Suprapubic skin (tissue), 4 donors: Measurements from ENCODE around the gene PRICKLE3. TPM values are rescaled to one million over a fixed set of nuclear protein-coding genes. Genes with fewer than 3 reads are reported as not detected.

Experiments
- DNase-seq, 2 donors: peaks; one replicate each; pipeline ENCODE4 v3.0.0-alpha.2; 2019; ENCODE audit warnings: low spot score in 2 of 2
- H3K27ac ChIP-seq: fragments of 200-600 bp; sonication (generic); one replicate; pipeline ENCODE4 v1.5.1; 2019
- H3K27me3 ChIP-seq: fragments of 200-600 bp; sonication (generic); one replicate; pipeline ENCODE4 v1.5.1; 2019
- H3K36me3 ChIP-seq: fragments of 200-600 bp; sonication (generic); one replicate; pipeline ENCODE4 v1.5.1; 2019
- H3K4me1 ChIP-seq: fragments of 200-600 bp; sonication (generic); one replicate; pipeline ENCODE4 v1.5.1; 2019
- H3K4me3 ChIP-seq: fragments of 200-600 bp; sonication (generic); one replicate; pipeline ENCODE4 v1.5.1; 2019; ENCODE audit warnings: mild to moderate bottlenecking
- H3K9me3 ChIP-seq: fragments of 200-600 bp; sonication (generic); one replicate; pipeline ENCODE4 v1.5.1; 2019
- CTCF ChIP-seq, 2 donors: fragments of 200-600 bp in 1 of 2; fragments of 450-650 bp in 1 of 2; sonication (generic) in 1 of 2; IDR thresholded peaks; one replicate each; pipeline ENCODE4 v1.5.1; 2016 to 2019; ENCODE audit warnings: antibody characterized with exemption in 2 of 2, mild to moderate bottlenecking in 1 of 2, moderate library complexity in 1 of 2
- EP300 ChIP-seq: sonication (generic); formaldehyde crosslinking; IDR thresholded peaks from one replicate; pipeline ENCODE4 v1.6.1; 2017; ENCODE audit warnings: antibody characterized with exemption
- POLR2A ChIP-seq, 2 donors: fragments of 450-650 bp; IDR thresholded peaks; one replicate each; pipeline ENCODE4 v1.6.1; 2017; ENCODE audit warnings: antibody characterized with exemption in 2 of 2, mild to moderate bottlenecking in 2 of 2, moderate library complexity in 2 of 2
- POLR2AphosphoS5 ChIP-seq, 3 donors: sonication (generic); formaldehyde crosslinking; IDR thresholded peaks; one replicate each; pipeline ENCODE4 v1.6.1; 2017; ENCODE audit warnings: antibody characterized with exemption in 3 of 3
- WGBS: methylation state at CpG from one replicate; pipeline ENCODE4 v1.1.5; 2018; 5-methylcytosine and 5-hydroxymethylcytosine counted together
- total RNA-seq, 4 donors: library from RNA; depleted of rRNA; stranded (reverse); fragments of >200 nt; gene quantifications; one replicate each; pipeline ENCODE4 v1.1.0, GENCODE V29; 2016

The PRICKLE3 gene
- total RNA-seq, 4 donors from 2014 or later: 20.8 to 47.9 (median 31.1) TPM

- Histone ChIP-seq H3K4me3 (peak overlapping the region; percentile 49), H3K4me1 (peaks cover 33% of the 10 kb centered on the region), H3K27ac (peak overlapping the region; percentile 93), H3K36me3 (no peaks in the 10 kb centered on the region), H3K27me3 (no peaks in the 10 kb centered on the region), H3K9me3 (no peaks in the 10 kb centered on the region)
- 42% methylated on average over 50 of the region's 69 CpGs for WGBS
- TF ChIP-seq CTCF (IDR thresholded peaks at IDR 0.05) (peak; percentile 60 to 87), POLR2A (IDR thresholded peaks at IDR 0.05) (peak in 1 of 2 donors; percentile 5), POLR2AphosphoS5 (IDR thresholded peaks at IDR 0.05) (no peak), EP300 (no peak)
- DNase-seq: peak; percentile 91 to 92
Measured at GRCh38 chrX:49163555-49164419, 22.4 kb downstream of the PRICKLE3 start.

DNA sequence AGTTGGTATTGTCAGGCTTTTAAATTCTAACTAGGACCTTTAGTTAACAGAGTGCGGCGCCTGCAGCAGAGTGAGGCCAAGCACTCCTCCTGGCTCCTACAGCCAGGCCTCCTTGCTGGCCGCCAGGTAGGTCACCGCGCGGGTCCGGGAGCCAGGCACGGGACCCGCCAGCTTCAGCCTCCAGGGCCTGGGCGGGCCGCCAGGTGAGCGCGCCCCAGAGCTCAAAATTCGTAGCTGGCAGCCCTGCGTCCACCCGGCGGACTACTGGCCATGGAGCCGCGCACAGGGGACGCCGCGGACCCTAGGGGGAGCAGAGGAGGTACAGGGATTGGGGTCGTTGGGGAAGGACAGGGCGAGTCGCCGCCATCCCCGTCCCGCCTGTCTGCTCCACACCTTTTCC, 23.6 kb downstream of the PRICKLE3 start, which contains the start of gene MAGIX:
Gene MAGIX (plus strand): TSS at position 139 of the 400 bp plus-strand sequence. CDS start 132 bp downstream, at position 271.
- Histone ChIP-seq H3K9me3 (no peaks in the 10 kb centered on the region), H3K4me3 (peak within 1 kb of the TSS; percentile 49), H3K27me3 (no peaks in the 10 kb centered on the region), H3K4me1 (peaks cover 27% of the 10 kb centered on the region), H3K27ac (peak within 1 kb of the TSS; percentile 93), H3K36me3 (no peaks in the 10 kb centered on the region)
- TF ChIP-seq POLR2AphosphoS5 (IDR thresholded peaks at IDR 0.05): no peak
- no peak for TF ChIP-seq POLR2A (IDR thresholded peaks at IDR 0.05)
- no peak for TF ChIP-seq CTCF (IDR thresholded peaks at IDR 0.05)
- DNase-seq: no peak
- WGBS: 63% methylated on average over 7 of the region's 28 CpGs

DNA sequence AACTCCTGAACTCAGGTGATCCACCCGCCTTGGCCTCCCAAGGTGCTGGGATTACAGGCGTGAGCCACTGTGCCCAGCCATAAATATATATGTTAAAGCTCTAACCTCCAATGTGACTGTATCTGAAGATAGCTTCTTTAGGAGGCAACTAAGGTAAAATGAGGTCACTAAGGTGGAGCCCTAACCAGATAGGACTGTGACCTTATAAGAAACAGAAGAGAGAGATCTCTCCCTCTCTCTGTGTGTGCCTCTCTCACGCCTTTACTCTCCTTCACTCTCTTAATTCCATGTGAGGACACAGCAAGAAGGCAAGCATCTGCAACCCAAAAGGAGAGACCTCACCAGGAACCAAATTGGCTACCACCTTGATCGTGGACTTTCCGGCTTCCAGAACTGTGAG, 24.5 kb downstream of the PRICKLE3 start:
- no peak overlapping the region for H3K27ac ChIP-seq
- WGBS: 75% methylated on average over 5 of the region's 5 CpGs
- DNase-seq: no peak
- H3K36me3 ChIP-seq: no peaks in the 10 kb centered on the region
- no peaks in the 10 kb centered on the region for H3K9me3 ChIP-seq
- no peak overlapping the region for H3K4me3 ChIP-seq
- TF ChIP-seq CTCF (IDR thresholded peaks at IDR 0.05) (no peak), POLR2AphosphoS5 (IDR thresholded peaks at IDR 0.05) (no peak), POLR2A (IDR thresholded peaks at IDR 0.05) (no peak), EP300 (no peak)
- peaks cover 21% of the 10 kb centered on the region for H3K4me1 ChIP-seq
- H3K27me3 ChIP-seq: no peaks in the 10 kb centered on the region

DNA sequence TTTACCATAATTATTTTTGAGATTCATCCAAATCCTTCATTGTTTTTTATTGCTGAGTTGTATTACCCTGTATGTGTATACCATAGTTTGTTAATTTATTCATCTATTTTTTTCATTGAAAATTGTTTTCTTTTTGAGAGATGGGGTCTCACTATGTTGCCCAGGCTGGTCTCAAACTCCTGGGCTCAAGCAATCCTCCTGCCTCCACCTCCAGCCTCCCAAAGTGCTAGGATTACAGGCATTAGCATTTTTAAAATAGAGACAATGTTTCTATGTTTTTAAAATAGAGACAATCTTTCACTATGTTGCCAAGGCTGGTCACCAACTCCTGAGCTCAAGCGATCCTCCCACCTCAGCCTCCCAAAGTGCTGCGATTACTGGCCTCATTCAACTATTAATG, 25.3 kb downstream of the PRICKLE3 start:
- Histone ChIP-seq H3K27ac (no peak overlapping the region), H3K36me3 (no peaks in the 10 kb centered on the region), H3K4me1 (peaks cover 19% of the 10 kb centered on the region), H3K9me3 (no peaks in the 10 kb centered on the region), H3K4me3 (no peak overlapping the region), H3K27me3 (no peaks in the 10 kb centered on the region)
- TF ChIP-seq EP300 (no peak), CTCF (IDR thresholded peaks at IDR 0.05) (no peak)
- WGBS: 92% methylated on average over 2 of the region's 2 CpGs
- DNase-seq: no peak

- Histone ChIP-seq H3K4me3 (no peak overlapping the region), H3K4me1 (no peaks in the 10 kb centered on the region), H3K27me3 (no peaks in the 10 kb centered on the region), H3K27ac (no peak overlapping the region), H3K36me3 (no peaks in the 10 kb centered on the region), H3K9me3 (no peaks in the 10 kb centered on the region)
- TF ChIP-seq EP300: no peak
- TF ChIP-seq POLR2A (IDR thresholded peaks at IDR 0.05): no peak
- no peak for TF ChIP-seq CTCF (IDR thresholded peaks at IDR 0.05)
- TF ChIP-seq POLR2AphosphoS5 (IDR thresholded peaks at IDR 0.05): no peak
- no peak for DNase-seq
- WGBS: 76% methylated on average over 20 of the region's 25 CpGs
Measured at GRCh38 chrX:49157194-49157593, 29.0 kb downstream of the PRICKLE3 start.
